Measurements from ENCODE around the gene CKMT1A.
"Not testable (repeated sequence)": the region's sequence is repeated elsewhere in the genome, so short reads cannot be mapped to it uniquely, and the experiment has no call there.

DNA sequence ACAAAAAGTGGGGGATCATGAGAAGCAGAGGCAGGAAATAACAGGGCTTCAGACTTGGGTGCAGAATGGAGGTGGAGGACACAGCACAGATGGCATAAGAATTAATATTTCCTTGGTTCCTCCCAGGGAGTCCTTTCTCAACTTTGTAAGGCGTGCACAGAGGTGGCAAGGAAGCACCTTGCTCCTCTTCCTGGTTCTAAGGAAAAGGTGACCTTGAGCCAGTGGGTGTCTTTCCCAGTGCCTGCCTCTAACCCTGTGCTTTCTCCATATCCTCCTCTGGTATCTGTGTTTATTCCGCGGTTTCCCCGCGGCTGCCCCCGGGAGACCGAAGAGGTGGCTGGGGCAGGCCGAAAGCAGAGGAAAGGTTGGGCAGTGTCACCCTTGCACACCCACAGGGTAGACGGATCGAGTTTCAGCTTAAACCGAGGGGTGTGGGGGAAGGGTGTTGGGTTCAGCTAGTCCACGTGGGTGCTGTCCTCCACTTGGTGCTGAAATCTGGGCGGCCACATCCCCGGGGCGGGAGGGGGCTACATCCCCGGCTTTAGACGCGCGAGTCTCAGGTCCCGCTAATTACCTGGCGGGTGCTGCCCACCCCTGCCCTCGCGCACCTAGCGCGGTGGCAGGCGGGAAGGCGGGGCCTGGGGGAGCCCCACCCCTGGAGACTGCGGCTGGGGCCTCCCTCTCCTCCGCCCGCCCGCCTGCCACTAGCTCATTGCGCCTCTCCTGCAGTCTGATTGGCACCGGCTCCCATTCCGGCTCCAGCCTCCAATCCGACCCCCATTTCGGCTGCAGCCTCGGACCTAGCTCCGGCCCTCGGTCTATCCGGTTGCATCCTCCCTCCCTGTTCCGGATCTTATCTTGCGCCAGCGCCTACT is at the start of gene CKMT1A:
- TF ChIP-seq, protein P1, sequence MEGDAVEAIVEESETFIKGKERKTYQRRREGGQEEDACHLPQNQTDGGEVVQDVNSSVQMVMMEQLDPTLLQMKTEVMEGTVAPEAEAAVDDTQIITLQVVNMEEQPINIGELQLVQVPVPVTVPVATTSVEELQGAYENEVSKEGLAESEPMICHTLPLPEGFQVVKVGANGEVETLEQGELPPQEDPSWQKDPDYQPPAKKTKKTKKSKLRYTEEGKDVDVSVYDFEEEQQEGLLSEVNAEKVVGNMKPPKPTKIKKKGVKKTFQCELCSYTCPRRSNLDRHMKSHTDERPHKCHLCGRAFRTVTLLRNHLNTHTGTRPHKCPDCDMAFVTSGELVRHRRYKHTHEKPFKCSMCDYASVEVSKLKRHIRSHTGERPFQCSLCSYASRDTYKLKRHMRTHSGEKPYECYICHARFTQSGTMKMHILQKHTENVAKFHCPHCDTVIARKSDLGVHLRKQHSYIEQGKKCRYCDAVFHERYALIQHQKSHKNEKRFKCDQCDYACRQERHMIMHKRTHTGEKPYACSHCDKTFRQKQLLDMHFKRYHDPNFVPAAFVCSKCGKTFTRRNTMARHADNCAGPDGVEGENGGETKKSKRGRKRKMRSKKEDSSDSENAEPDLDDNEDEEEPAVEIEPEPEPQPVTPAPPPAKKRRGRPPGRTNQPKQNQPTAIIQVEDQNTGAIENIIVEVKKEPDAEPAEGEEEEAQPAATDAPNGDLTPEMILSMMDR (conservative IDR thresholded peaks at IDR 0.05; ENCODE audit: low read depth, low read length) = not testable (repeated sequence)
- not testable (repeated sequence) for TF ChIP-seq EZH2 (IDR thresholded peaks at IDR 0.05; ENCODE audit: borderline replicate concordance, low read depth, low read length, poor library complexity, severe bottlenecking)

Data from A673 (cell line).